Stimulated activated CD4-positive, alpha-beta T cell treated with anti-CD3 and anti-CD28 coated beads, Interleukin-4, amount 100 ng/mL, for 48 hours (primary cell): ENCODE measurements around the gene PLIN5.

Experiments used
- DNase-seq, 2 donors: peaks; one replicate each; pipeline ENCODE4 v3.0.0-alpha.2; 2020; ENCODE audit warnings: low read depth in 2 of 2

Gene PLIN5

GRCh38 chr19:4491446-4491845, 43.6 kb downstream of the PLIN5 start:
- no peak for DNase-seq

GRCh38 chr19:4488496-4488895, 46.5 kb downstream of the PLIN5 start:
- no peak for DNase-seq

- no peak for DNase-seq
Observed at GRCh38 chr19:4487572-4487971, 47.5 kb downstream of the PLIN5 start.

DNA sequence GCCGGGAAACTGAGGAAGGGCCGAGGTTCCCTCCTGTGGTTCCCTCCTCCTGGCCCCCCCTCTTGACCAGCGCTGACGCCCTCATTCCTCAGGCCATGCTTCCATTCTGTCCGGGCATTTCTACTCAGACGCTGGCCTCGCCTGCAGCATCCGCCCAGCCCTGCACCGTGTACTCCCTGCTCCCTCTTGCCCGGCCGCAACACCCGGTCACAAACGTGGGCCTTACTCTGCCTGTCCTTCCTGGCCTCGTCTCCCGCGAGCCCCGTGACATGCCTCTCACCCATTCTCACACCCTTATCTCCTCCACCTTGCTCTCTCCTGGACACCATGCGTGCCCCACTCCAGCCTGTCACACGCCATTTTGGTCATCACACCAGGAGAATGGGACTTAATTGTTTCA, 51.6 kb downstream of the PLIN5 start:
- no peak for DNase-seq

- DNase-seq = no peak
Observed at GRCh38 chr19:4482721-4483364, 52.2 kb downstream of the PLIN5 start.

DNA sequence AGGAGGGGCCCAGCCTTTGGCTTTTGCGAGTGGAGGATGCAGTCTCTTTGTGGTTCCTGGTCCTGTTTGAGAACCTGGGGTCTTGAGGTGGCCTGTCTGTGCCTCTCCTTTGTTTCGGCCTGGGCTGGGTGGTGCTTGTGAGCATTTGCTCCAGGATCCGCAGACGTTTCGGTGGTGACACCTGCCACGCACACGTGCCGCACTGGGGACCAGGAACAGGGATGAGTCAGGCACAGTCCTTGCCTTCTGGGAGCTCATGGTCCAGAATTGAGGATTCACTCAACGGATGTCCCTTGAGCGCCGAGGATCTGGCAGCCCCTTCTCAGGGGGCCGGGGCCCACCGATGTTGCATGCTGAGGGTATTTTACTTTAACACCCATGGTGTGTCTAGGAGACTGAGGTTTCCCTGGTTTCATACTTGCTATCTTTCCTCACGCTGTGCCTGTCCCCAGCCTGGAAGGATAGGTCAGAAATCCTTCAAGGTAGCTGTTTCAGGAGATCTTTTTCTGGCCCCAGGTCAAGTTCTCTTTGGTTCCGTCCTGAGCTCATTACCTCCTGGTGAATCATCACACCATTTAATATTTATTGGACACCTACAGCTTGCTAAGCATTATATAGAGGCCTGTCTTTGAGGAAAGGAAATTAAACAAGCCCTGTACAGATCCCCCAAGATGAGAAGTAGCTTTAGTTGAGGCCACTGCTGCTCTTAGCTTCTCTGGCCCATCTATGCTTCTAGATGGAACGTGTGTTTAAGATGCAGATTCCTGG, 57.8 kb downstream of the PLIN5 start:
- no peak for DNase-seq

DNA sequence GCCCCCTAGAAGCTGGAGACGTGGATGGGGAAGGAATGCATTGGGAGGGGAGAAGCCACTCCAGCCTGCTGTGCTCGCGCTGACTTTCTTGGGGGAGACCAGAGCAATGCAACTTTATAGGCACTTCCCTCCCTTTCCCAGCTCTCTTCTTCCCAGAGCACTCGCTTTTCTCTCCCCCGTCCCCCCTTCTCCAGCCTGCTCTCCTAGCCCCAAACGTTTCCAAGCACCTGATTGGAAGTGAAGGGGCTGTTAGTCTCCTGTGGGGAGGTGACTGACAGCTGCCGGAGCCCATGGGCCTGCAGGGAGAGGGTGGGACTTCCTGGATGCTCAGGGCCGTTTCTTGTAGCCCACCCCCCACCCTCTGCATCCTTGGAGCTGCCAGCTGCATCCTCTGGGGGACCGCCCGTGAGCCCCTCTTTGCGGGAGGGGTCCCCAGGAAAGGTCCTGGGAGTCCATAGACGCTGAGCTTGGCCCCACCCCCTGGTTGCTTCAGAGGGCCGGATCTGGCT, 60.5 kb downstream of the PLIN5 start:
- DNase-seq = no peak

DNA sequence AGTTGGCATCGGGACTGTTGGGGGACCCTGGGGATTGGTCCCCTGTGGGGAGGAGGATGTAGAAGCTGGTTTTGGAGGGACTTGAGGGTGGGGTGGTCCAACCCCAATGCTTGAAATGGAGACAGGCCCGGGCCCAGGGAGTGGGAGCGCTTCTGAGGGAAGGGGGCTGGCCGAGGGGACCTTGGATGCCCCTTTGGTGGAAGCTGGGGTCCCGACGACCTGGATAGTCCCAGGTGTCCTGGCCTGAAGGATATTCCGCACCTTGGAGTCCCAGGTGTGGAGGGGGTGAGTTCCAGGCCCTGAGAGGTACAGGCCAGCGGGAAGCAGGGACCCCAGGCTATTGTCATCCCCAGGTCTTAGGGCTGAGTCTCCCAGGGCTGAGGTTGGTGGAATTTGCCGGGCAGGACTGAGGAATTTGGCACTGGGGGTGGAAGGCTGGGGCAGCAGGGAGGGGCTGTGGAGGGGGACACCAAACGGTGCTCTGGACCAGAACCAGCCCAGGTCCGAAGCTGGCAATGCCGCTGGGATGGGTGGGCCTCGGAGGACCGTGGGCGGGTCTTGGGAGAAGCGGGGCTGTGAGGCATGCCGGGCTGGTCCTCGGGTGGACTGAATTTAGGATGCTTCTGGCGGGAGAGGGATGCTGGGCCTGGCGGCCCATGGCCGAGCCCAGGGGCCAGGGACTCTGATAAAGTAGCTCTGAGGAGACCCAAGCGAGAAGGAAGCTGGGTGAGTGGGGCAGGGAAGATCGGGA, 61.1 kb downstream of the PLIN5 start:
- DNase-seq = no peak

- no peak for DNase-seq
Observed at GRCh38 chr19:4473011-4473762, 61.8 kb downstream of the PLIN5 start.
